EH (cell line): ENCODE data around the gene DHX38.
A peak's percentile ranks its signal among the peaks of the same experiment; 100 is the strongest.

Experiments used
- DNase-seq: peaks from one replicate; pipeline ENCODE4 v3.0.0-alpha.2; 2015; ENCODE audit warnings: low read depth

The DHX38 gene

GRCh38 chr16:72122308-72122707 lies 28.7 kb downstream of the DHX38 start:
- DNase-seq: no peak

- DNase-seq: no peak
Observed at GRCh38 chr16:72122916-72123315, 29.3 kb downstream of the DHX38 start.

- no peak for DNase-seq
Observed at GRCh38 chr16:72123426-72123825, 29.8 kb downstream of the DHX38 start.

- DNase-seq: no peak
Observed at GRCh38 chr16:72124148-72124547, 30.5 kb downstream of the DHX38 start.

- peak; percentile 79 for DNase-seq
Observed at GRCh38 chr16:72124761-72125634, 31.4 kb downstream of the DHX38 start.

- DNase-seq: no peak
Observed at GRCh38 chr16:72125635-72126428, 32.2 kb downstream of the DHX38 start.

GRCh38 chr16:72126429-72126765 lies 32.8 kb downstream of the DHX38 start:
- DNase-seq: no peak

- DNase-seq: no peak
Observed at GRCh38 chr16:72128701-72129100, 35.1 kb downstream of the DHX38 start.

GRCh38 chr16:72129976-72130656 lies 36.5 kb downstream of the DHX38 start:
- DNase-seq: no peak

GRCh38 chr16:72131036-72131435 lies 37.4 kb downstream of the DHX38 start:
- DNase-seq: no peak

GRCh38 chr16:72132726-72133125 lies 39.1 kb downstream of the DHX38 start:
- no peak for DNase-seq

- no peak for DNase-seq
Observed at GRCh38 chr16:72134507-72134906, 40.9 kb downstream of the DHX38 start.

- DNase-seq: no peak
Observed at GRCh38 chr16:72137380-72138063, 43.9 kb downstream of the DHX38 start.

- DNase-seq: no peak
Observed at GRCh38 chr16:72138064-72138572, 44.5 kb downstream of the DHX38 start.

- no peak for DNase-seq
Observed at GRCh38 chr16:72139908-72140307, 46.3 kb downstream of the DHX38 start.

- DNase-seq: peak; percentile 6
Observed at GRCh38 chr16:72142476-72142875, 48.8 kb downstream of the DHX38 start.

- DNase-seq: no peak
Observed at GRCh38 chr16:72149676-72150464, 56.2 kb downstream of the DHX38 start.

GRCh38 chr16:72159386-72159785 lies 65.7 kb downstream of the DHX38 start:
- no peak for DNase-seq

- no peak for DNase-seq
Observed at GRCh38 chr16:72159801-72160200, 66.2 kb downstream of the DHX38 start.

GRCh38 chr16:72162105-72162692 lies 68.6 kb downstream of the DHX38 start:
- no peak for DNase-seq
